GM12874 (cell line): ENCODE measurements around the gene STX7.

Experiments used
- TF ChIP-seq, protein P1 (sequence below): IDR thresholded peaks from 2 replicates; pipeline ENCODE4 v1.5.1; 2011; ENCODE audit warnings: low read depth, mild to moderate bottlenecking, control low read depth, low read length, moderate library complexity; ENCODE audit not compliant: insufficient read depth

Gene STX7

DNA sequence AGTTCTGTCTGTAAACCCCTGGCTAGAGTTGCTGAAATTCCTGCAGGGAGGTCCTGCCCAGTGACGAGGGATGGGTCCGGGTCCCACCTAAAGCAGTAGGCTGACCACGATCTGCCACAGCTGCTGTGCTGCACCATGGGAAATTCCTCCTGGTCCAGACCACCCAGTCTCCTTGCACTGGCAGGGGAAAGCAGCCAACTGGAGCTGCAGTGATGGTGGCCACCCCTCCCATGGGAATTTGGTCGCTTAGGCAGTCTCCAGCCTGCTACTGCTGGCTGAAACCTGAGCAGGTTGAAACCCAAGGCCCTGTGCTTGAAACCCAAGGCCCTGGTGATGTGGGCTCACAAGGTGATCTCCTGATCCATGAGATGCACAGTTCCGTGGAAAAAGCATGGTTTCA is 87.7 kb downstream of the STX7 start:
- TF ChIP-seq, protein P1, sequence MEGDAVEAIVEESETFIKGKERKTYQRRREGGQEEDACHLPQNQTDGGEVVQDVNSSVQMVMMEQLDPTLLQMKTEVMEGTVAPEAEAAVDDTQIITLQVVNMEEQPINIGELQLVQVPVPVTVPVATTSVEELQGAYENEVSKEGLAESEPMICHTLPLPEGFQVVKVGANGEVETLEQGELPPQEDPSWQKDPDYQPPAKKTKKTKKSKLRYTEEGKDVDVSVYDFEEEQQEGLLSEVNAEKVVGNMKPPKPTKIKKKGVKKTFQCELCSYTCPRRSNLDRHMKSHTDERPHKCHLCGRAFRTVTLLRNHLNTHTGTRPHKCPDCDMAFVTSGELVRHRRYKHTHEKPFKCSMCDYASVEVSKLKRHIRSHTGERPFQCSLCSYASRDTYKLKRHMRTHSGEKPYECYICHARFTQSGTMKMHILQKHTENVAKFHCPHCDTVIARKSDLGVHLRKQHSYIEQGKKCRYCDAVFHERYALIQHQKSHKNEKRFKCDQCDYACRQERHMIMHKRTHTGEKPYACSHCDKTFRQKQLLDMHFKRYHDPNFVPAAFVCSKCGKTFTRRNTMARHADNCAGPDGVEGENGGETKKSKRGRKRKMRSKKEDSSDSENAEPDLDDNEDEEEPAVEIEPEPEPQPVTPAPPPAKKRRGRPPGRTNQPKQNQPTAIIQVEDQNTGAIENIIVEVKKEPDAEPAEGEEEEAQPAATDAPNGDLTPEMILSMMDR, result no peak

DNA sequence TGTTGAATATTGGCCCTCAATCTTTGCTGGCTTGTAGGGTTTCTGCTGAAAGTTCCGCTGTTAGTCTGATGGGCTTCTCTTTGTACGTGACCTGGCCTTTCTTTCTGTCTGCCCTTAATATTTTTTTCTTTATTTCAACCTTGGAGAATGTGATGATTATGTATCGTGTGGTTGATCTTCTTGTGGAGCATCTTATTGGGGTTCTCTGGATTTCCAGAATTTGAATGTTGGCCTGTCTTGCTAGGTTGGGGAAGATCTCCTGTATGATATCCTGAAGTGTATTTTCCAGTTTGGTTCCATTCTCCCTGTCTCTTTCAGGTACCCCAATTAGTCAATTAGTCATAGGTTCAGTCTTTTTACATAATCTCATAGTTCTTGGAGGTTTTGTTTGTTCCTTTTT is 89.1 kb downstream of the STX7 start:
- TF ChIP-seq, protein P1, result no peak

DNA sequence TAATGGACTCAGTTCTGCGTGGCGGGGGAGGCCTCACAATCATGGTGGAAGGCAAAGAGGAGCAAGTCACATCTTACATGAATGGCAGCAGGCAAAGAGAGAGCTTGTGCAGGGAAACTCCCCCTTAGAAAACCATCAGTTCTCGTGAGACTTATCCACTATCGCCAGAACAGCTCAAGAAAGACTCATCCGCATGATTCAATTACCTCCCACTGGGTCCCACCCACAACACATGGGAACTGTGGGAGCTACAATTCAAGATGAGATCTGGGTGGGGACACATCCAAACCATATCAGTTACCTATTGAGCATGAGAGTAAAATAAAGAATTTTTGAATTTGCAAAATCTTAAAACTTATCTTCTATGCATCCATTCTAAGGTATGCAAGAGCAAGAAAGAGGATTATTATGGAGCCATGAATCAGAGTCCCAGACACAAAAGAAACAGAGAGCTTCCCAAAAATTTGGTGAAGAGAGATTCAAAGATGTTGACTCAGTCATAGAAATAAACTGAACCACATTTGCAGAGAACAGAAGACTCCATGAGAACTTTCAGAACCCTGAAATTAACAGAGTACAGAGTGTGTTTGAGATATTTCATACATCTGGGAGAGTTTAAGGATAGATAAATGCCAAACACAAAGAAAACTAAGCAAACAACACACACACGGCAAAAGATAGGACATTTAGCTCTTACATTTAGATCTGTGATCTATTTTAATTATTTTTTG is 94.5 kb downstream of the STX7 start:
- TF ChIP-seq, protein P1, result no peak

DNA sequence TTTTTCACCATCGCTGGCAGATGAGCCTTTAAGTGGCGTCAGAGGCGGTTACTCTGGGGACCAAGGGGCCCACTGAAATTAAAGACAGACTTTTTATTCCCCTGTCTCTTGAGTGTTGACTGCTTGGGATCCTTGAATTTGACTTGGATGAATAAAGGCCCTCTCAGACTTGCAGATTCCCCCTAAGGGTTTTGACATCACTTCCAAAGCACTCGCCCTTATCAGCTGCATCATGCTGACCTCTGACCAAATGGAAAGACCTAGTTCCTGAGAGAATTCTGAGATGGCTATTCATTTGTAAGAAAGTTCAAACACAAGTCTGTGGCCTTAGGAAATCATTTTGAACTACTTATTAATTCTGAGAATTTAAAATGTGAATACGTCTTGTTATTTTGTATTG is 98.2 kb downstream of the STX7 start:
- TF ChIP-seq, protein P1, result no peak

DNA sequence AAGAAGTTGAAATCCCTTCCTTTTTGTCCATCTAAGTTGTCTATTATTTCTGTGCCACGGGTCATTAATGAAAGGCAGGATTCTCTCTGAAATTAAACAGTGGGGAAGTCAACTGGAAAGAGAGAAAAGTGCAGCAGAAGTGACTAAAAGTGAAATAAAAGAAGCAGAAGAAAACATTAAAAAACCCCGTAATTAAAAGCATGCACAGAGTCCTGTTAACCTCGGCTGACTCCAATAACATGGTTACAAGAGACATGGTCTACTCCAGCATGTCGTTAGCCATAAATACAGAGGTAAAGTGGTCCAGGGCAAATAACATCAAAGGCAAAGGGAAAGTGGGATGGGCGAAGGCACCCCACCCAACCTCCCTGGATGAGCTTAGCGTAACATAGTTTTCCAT is 98.6 kb downstream of the STX7 start:
- TF ChIP-seq, protein P1, result no peak

DNA sequence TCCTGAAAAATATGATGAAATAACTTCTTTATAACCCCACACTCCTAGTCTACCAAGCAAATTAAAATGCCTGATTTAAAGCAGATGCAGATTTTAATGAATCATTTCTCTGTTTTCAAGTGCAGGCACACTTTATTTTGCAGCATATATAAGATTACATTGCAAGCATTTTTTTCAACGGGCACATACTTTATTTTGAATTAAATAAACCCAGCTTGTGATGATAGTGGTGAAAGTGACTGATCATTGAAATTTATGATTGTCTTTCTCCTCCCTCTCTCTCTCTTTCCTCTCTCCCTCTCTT is 99.5 kb downstream of the STX7 start:
- TF ChIP-seq, protein P1, result no peak

DNA sequence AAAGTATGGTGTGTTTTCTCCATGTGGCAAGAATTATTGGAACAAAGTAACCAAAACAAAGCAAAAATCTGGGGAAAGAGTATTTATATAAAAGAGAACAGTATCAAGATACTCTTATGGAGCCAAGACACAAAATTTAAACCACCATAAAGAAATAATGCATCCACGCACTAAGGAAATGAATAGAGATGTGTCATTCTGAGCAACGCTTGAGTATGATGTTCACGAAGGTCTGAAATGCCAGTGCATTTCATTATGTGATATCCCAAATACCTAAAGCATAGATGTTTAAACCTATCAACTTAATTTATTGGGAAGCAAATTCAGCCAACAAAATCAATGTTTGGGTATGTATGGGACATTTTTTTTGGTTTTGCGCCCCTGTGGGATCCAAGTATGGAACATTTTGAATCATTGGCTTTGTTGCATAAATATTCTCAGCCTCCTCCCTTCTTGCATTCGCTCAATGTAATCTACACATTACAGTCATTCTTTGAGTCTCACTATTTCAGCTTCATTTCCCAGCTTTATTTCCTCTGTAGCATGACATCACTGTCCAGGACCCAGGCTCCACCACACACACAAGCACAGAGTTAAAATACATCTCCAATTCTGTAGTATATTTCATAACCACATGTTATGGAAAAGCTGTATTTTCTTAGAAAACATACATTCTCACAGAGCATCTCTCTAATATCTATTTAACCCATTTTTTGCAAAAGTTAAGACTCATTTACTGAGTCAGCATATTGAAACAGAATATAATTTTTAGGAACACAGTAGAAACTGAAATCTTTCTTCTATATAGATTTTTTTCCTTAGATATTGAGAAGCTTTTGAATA is 100.0 kb downstream of the STX7 start:
- TF ChIP-seq, protein P1, result no peak
